Measurements from ENCODE around the gene IFNB1.

- no peak for TF ChIP-seq CTCF (conservative IDR thresholded peaks at IDR 0.05; ENCODE audit: low read depth, low read length)
- no peak for TF ChIP-seq EZH2 (IDR thresholded peaks at IDR 0.05; ENCODE audit: low read length, unreplicated experiment)
Observed at GRCh38 chr9:21047281-21047691, 30.5 kb downstream of the IFNB1 start.

All from PC-3 (cell line).